ENCODE data around the gene SHC4. TPM values are rescaled to one million over a fixed set of nuclear protein-coding genes. Genes with fewer than 3 reads are reported as not detected.
A peak's percentile ranks its signal among the peaks of the same experiment; 100 is the strongest.

Gene SHC4
- total RNA-seq, 1 donor from 2014 or later: 5.0 TPM

GRCh38 chr15:48876057-48876456 is 87.7 kb downstream of the SHC4 start:
- Mint-ChIP-seq H3K4me1 (peaks cover 37% of the 10 kb centered on the region), H3K9me3 (no peaks in the 10 kb centered on the region), H3K27ac (ENCODE audit: unreplicated experiment) (no peak overlapping the region), H3K4me3 (peak overlapping the region; percentile 83), H3K27me3 (ENCODE audit: low read depth) (peaks cover 5% of the 10 kb centered on the region), H3K36me3 (ENCODE audit: low read depth) (peaks cover 7% of the 10 kb centered on the region)
- no peak for TF ChIP-seq CTCF (conservative IDR thresholded peaks at IDR 0.05)
- no peak for DNase-seq (ENCODE audit: low read depth, low spot score)

DNA sequence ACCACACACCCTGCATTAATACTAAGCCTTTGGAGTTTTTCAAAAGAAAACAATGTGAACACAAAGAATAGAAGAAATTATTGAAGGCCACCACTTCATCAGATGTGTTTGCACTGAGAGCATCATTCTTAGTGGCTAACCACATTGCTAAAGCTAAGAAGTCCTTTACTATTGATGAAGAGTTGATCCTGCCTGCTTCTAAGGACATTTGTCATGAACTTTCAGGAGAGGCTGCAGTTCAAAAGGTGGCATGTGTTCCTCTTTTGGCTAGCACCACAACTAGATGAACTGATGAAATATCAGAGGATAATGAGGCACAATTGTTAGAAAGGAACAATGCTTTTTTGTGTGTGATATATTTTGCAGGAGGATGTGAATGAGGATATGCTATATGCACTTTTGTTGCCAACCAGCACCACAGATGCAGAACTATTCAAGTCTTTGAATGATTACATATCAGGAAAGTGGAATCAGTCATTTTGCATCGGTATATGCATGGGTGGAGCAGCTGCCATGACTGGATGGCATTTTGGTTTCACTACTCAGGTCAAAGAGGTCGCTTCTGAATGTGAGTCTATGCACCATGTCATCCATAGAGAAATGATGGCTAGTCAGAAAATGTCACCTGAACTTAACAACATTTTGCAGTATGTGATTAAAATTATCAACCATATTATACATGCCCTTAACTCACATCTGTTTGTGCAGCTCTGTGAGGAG is 88.3 kb downstream of the SHC4 start:
- H3K9me3 Mint-ChIP-seq: no peaks in the 10 kb centered on the region
- H3K4me3 Mint-ChIP-seq: peak overlapping the region; percentile 7
- no peak for TF ChIP-seq CTCF (conservative IDR thresholded peaks at IDR 0.05)
- H3K27ac Mint-ChIP-seq (ENCODE audit: unreplicated experiment): no peak overlapping the region
- H3K27me3 Mint-ChIP-seq (ENCODE audit: low read depth): peaks cover 5% of the 10 kb centered on the region
- peaks cover 32% of the 10 kb centered on the region for H3K4me1 Mint-ChIP-seq
- H3K36me3 Mint-ChIP-seq (ENCODE audit: low read depth): peaks cover 7% of the 10 kb centered on the region
- DNase-seq (ENCODE audit: low read depth, low spot score): no peak

DNA sequence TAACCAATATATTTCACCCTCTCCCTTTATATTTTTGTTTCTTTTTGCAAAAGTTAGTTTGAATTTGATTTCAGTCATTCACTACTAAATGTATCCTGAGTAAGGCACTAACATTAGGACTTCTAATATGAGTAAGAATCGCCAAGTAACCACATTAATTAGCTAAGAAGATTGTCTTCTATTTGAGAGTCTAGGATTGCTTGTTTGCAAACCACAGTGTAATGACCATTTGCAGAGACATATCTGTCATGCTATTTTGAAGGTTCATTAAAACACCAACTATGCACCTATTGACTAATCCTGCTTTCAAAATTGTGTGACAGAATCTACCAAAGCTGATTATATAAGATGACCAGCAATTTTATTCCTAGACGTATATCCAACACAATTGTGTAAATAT is 91.1 kb downstream of the SHC4 start:
- DNase-seq (ENCODE audit: low read depth, low spot score): no peak
- no peaks in the 10 kb centered on the region for H3K36me3 Mint-ChIP-seq (ENCODE audit: low read depth)
- H3K27ac Mint-ChIP-seq (ENCODE audit: unreplicated experiment): no peak overlapping the region
- H3K27me3 Mint-ChIP-seq (ENCODE audit: low read depth): peaks cover 5% of the 10 kb centered on the region
- H3K4me1 Mint-ChIP-seq: peaks cover 9% of the 10 kb centered on the region
- no peak for TF ChIP-seq CTCF (conservative IDR thresholded peaks at IDR 0.05)
- no peak overlapping the region for H3K4me3 Mint-ChIP-seq
- no peaks in the 10 kb centered on the region for H3K9me3 Mint-ChIP-seq

DNA sequence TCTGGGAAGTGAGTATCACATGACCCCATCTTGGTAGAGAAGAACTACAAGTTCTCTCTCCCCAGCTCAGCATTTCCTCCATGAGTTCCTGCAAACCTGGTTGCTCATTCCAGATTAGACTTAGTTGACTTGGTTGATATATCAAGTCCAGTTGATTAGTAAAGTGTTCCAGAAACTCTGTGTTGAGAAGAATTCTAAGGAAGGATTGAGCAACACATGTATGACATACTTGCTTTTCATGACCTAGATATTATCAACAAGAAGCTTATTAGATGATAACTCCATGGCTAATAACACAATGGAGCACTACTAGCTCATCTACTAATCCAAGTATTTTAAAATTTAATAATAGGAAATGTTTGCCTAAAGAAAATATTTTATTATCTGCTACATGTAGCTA is 92.2 kb downstream of the SHC4 start:
- H3K4me3 Mint-ChIP-seq: no peak overlapping the region
- H3K4me1 Mint-ChIP-seq: peaks cover 4% of the 10 kb centered on the region
- no peak for DNase-seq (ENCODE audit: low read depth, low spot score)
- no peak for TF ChIP-seq CTCF (conservative IDR thresholded peaks at IDR 0.05)
- no peaks in the 10 kb centered on the region for H3K36me3 Mint-ChIP-seq (ENCODE audit: low read depth)
- no peaks in the 10 kb centered on the region for H3K9me3 Mint-ChIP-seq
- no peak overlapping the region for H3K27ac Mint-ChIP-seq (ENCODE audit: unreplicated experiment)
- peaks cover 5% of the 10 kb centered on the region for H3K27me3 Mint-ChIP-seq (ENCODE audit: low read depth)

- peaks cover 12% of the 10 kb centered on the region for H3K4me1 Mint-ChIP-seq
- H3K27me3 Mint-ChIP-seq (ENCODE audit: low read depth): peaks cover 5% of the 10 kb centered on the region
- no peaks in the 10 kb centered on the region for H3K9me3 Mint-ChIP-seq
- H3K27ac Mint-ChIP-seq (ENCODE audit: unreplicated experiment): no peak overlapping the region
- H3K36me3 Mint-ChIP-seq (ENCODE audit: low read depth): no peaks in the 10 kb centered on the region
- no peak for DNase-seq (ENCODE audit: low read depth, low spot score)
- H3K4me3 Mint-ChIP-seq: no peak overlapping the region
- no peak for TF ChIP-seq CTCF (conservative IDR thresholded peaks at IDR 0.05)
These were observed 93.8 kb downstream of the SHC4 start for GRCh38 chr15:48869966-48870365.

Measured in neural crest cell (in vitro differentiated cells).